Measurements from ENCODE around the gene ATP6V1G1. TPM values are rescaled to one million over a fixed set of nuclear protein-coding genes. Genes with fewer than 3 reads are reported as not detected.
"Not testable (repeated sequence)": the region's sequence is repeated elsewhere in the genome, so short reads cannot be mapped to it uniquely, and the experiment has no call there.

ATP6V1G1 gene
- total RNA-seq, 2 experiments from 2014 or later, result 144 to 148 TPM

- DNase-seq, result no peak
- H3K4me3 Mint-ChIP-seq, result no peak overlapping the region
- ATAC-seq (ENCODE audit: poor library complexity), result no peak
- Histone ChIP-seq H3K27me3 (ENCODE audit: control insufficient read depth in 1 of 2, insufficient read depth in 2 of 2, low read length in 2 of 2) (no peaks in the 10 kb centered on the region), H3K9me3 (ENCODE audit: control insufficient read depth in 1 of 2, insufficient read depth in 1 of 2, low read length in 2 of 2) (no peaks in the 10 kb centered on the region), H3K4me3 (ENCODE audit: low read length) (no peak overlapping the region), H3K4me1 (ENCODE audit: insufficient read depth, low read length) (no peaks in the 10 kb centered on the region), H3K27ac (ENCODE audit: low read depth in 1 of 2, low read length in 2 of 2) (no peak overlapping the region), H3K36me3 (ENCODE audit: insufficient read depth, low read length) (no peaks in the 10 kb centered on the region)
- ChIA-PET CTCF (interaction anchor here (1.1 kb wide), 1 partner anchor 13 kb away, joined by 3 read pairs; the partner anchor contains the start of gene ATP6V1G1), POLR2A (interaction anchor here (1.0 kb wide), 1 partner anchor 14 kb away, joined by 6 read pairs; the partner anchor contains the start of gene ATP6V1G1)
- intact Hi-C loops (cut with DNase I, micrococcal nuclease), result no loop called here
- no peaks in the 10 kb centered on the region for H3K36me3 Mint-ChIP-seq (ENCODE audit: low read depth)
- H3K27ac Mint-ChIP-seq, result no peak overlapping the region
- no peaks in the 10 kb centered on the region for H3K4me1 Mint-ChIP-seq (ENCODE audit: low read depth)
- no peaks in the 10 kb centered on the region for H3K27me3 Mint-ChIP-seq
- H3K9me3 Mint-ChIP-seq, result no peaks in the 10 kb centered on the region
- TF ChIP-seq, protein P1, sequence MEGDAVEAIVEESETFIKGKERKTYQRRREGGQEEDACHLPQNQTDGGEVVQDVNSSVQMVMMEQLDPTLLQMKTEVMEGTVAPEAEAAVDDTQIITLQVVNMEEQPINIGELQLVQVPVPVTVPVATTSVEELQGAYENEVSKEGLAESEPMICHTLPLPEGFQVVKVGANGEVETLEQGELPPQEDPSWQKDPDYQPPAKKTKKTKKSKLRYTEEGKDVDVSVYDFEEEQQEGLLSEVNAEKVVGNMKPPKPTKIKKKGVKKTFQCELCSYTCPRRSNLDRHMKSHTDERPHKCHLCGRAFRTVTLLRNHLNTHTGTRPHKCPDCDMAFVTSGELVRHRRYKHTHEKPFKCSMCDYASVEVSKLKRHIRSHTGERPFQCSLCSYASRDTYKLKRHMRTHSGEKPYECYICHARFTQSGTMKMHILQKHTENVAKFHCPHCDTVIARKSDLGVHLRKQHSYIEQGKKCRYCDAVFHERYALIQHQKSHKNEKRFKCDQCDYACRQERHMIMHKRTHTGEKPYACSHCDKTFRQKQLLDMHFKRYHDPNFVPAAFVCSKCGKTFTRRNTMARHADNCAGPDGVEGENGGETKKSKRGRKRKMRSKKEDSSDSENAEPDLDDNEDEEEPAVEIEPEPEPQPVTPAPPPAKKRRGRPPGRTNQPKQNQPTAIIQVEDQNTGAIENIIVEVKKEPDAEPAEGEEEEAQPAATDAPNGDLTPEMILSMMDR (IDR thresholded peaks at IDR 0.05), result no peak
Observed at GRCh38 chr9:114574438-114574837, 13.1 kb upstream of the ATP6V1G1 start.

GRCh38 chr9:114576779-114577178 lies 10.8 kb upstream of the ATP6V1G1 start:
- H3K27ac Mint-ChIP-seq; H3K27me3 Mint-ChIP-seq; ATAC-seq (ENCODE audit: poor library complexity); H3K9me3 ChIP-seq (ENCODE audit: control insufficient read depth in 1 of 2, insufficient read depth in 1 of 2, low read length in 2 of 2); H3K4me1 Mint-ChIP-seq (ENCODE audit: low read depth); H3K4me3 ChIP-seq (ENCODE audit: low read length); intact Hi-C loops (cut with DNase I, micrococcal nuclease); H3K36me3 ChIP-seq (ENCODE audit: insufficient read depth, low read length); CTCF ChIA-PET; H3K4me1 ChIP-seq (ENCODE audit: insufficient read depth, low read length); DNase-seq; H3K27me3 ChIP-seq (ENCODE audit: control insufficient read depth in 1 of 2, insufficient read depth in 2 of 2, low read length in 2 of 2); H3K9me3 Mint-ChIP-seq; H3K4me3 Mint-ChIP-seq; H3K36me3 Mint-ChIP-seq (ENCODE audit: low read depth); H3K27ac ChIP-seq (ENCODE audit: low read depth in 1 of 2, low read length in 2 of 2): not testable (repeated sequence)
- POLR2A ChIA-PET, result interaction anchor here (1.9 kb wide), 1 partner anchor 11 kb away, joined by 11 read pairs; the partner anchor contains the start of gene ATP6V1G1

- H3K4me3 Mint-ChIP-seq; H3K36me3 Mint-ChIP-seq (ENCODE audit: low read depth); H3K4me3 ChIP-seq (ENCODE audit: low read length); H3K27ac Mint-ChIP-seq; CTCF ChIA-PET; H3K4me1 Mint-ChIP-seq (ENCODE audit: low read depth); H3K9me3 Mint-ChIP-seq; ATAC-seq (ENCODE audit: poor library complexity); H3K27ac ChIP-seq (ENCODE audit: low read depth in 1 of 2, low read length in 2 of 2); intact Hi-C loops (cut with DNase I, micrococcal nuclease); H3K27me3 ChIP-seq (ENCODE audit: control insufficient read depth in 1 of 2, insufficient read depth in 2 of 2, low read length in 2 of 2); H3K9me3 ChIP-seq (ENCODE audit: control insufficient read depth in 1 of 2, insufficient read depth in 1 of 2, low read length in 2 of 2); H3K27me3 Mint-ChIP-seq; DNase-seq; H3K4me1 ChIP-seq (ENCODE audit: insufficient read depth, low read length); H3K36me3 ChIP-seq (ENCODE audit: insufficient read depth, low read length): not testable (repeated sequence)
- POLR2A ChIA-PET, result interaction anchor here (1.9 kb wide), 1 partner anchor 9 kb away, joined by 11 read pairs; the partner anchor contains the start of gene ATP6V1G1
Observed at GRCh38 chr9:114578134-114578533, 9.4 kb upstream of the ATP6V1G1 start.

DNA sequence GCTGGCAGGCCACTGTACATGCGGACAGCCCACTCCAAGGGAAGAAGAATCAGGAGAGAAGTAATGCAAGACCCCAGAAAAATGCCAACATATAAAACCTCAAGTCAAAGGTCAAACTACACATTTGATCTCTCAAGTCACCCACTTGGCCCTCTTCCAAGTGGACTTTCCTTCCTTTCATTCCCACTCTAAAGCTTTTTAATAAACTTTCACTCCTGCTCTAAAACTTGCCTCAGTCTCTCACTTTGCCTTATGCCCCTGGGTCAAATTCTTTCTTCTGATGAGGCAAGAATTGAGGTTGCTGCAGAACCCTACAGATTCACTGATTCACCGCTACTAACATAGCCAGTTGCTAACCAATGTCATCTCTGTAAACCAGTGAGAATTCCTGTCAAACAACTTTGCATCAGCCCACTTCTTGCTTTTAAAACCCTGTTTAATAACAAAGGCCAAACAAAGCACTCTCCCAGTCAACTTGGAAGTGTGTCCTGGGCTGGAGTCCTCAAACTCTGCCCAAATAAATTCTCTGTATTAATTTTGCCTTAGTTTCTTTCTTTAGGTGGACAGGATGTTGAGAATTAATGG lies 6.9 kb upstream of the ATP6V1G1 start:
- Histone ChIP-seq H3K9me3 (ENCODE audit: control insufficient read depth in 1 of 2, insufficient read depth in 1 of 2, low read length in 2 of 2) (no peaks in the 10 kb centered on the region), H3K36me3 (ENCODE audit: insufficient read depth, low read length) (no peaks in the 10 kb centered on the region), H3K27me3 (ENCODE audit: control insufficient read depth in 1 of 2, insufficient read depth in 2 of 2, low read length in 2 of 2) (no peaks in the 10 kb centered on the region), H3K27ac (ENCODE audit: low read depth in 1 of 2, low read length in 2 of 2) (no peak overlapping the region), H3K4me3 (ENCODE audit: low read length) (no peak overlapping the region), H3K4me1 (ENCODE audit: insufficient read depth, low read length) (no peaks in the 10 kb centered on the region)
- intact Hi-C loops (cut with DNase I, micrococcal nuclease), result no loop called here
- no peaks in the 10 kb centered on the region for H3K4me1 Mint-ChIP-seq (ENCODE audit: low read depth)
- ChIA-PET CTCF (no interaction called here), POLR2A (no interaction called here)
- H3K4me3 Mint-ChIP-seq, result no peak overlapping the region
- H3K9me3 Mint-ChIP-seq, result no peaks in the 10 kb centered on the region
- no peaks in the 10 kb centered on the region for H3K27me3 Mint-ChIP-seq
- no peak overlapping the region for H3K27ac Mint-ChIP-seq
- H3K36me3 Mint-ChIP-seq (ENCODE audit: low read depth), result no peaks in the 10 kb centered on the region
- TF ChIP-seq, protein P1 (IDR thresholded peaks at IDR 0.05), result no peak
- DNase-seq (no peak), ATAC-seq (ENCODE audit: poor library complexity) (no peak)

Data from CD4-positive, alpha-beta T cell (primary cell).